Posterior cingulate gyrus (tissue), 11 donors: ENCODE data around the gene CLDN10.

Experiments used
- DNase-seq, 10 donors: peaks; one replicate each; pipeline versions ENCODE4 v3.0.0 to v3.0.0-alpha.2; 2020 to 2021; ENCODE audit warnings: mixed read lengths in 3 of 10
- intact Hi-C: fragments of 100-400 bp; cut with DNase I; formaldehyde crosslinking; loops from one replicate; pipeline ENCODE4 v1.15.1; 2023

CLDN10 gene

GRCh38 chr13:95593462-95593861 is 40.9 kb downstream of the CLDN10 start:
- intact Hi-C loops: no loop called here
- DNase-seq: no peak

GRCh38 chr13:95596701-95597100 is 44.2 kb downstream of the CLDN10 start:
- intact Hi-C loops: no loop called here
- no peak for DNase-seq

- intact Hi-C loops: no loop called here
- DNase-seq: no peak
Observed at GRCh38 chr13:95601216-95601615, 48.7 kb downstream of the CLDN10 start.

- intact Hi-C loops: no loop called here
Observed at GRCh38 chr13:95601906-95602305, 49.4 kb downstream of the CLDN10 start.

GRCh38 chr13:95603887-95604555 is 51.5 kb downstream of the CLDN10 start:
- intact Hi-C loops: no loop called here
- DNase-seq: peak in 6 of 10 donors; percentile 8 to 86 (median 39)

More at GRCh38 chr13:95601906-95602305, 49.4 kb downstream of the CLDN10 start:
- no peak for DNase-seq

GRCh38 chr13:95604556-95604915 is 52.0 kb downstream of the CLDN10 start:
- intact Hi-C loops: no loop called here
- DNase-seq: no peak

GRCh38 chr13:95605448-95606125 is 53.1 kb downstream of the CLDN10 start:
- intact Hi-C loops: no loop called here

GRCh38 chr13:95607366-95607765 is 54.8 kb downstream of the CLDN10 start:
- intact Hi-C loops: no loop called here
- no peak for DNase-seq

More at GRCh38 chr13:95605448-95606125, 53.1 kb downstream of the CLDN10 start:
- no peak for DNase-seq

GRCh38 chr13:95608640-95609323 is 56.3 kb downstream of the CLDN10 start:
- no peak for DNase-seq

GRCh38 chr13:95614641-95615245 is 62.2 kb downstream of the CLDN10 start:
- no peak for DNase-seq
- intact Hi-C loops: no loop called here

More at GRCh38 chr13:95608640-95609323, 56.3 kb downstream of the CLDN10 start:
- intact Hi-C loops: no loop called here

GRCh38 chr13:95615539-95615938 is 63.0 kb downstream of the CLDN10 start:
- DNase-seq: no peak
- intact Hi-C loops: no loop called here

- intact Hi-C loops: no loop called here
- no peak for DNase-seq
Observed at GRCh38 chr13:95620030-95620824, 67.7 kb downstream of the CLDN10 start.

GRCh38 chr13:95620825-95621498 is 68.4 kb downstream of the CLDN10 start:
- intact Hi-C loops: no loop called here
- peak in 6 of 10 donors; percentile 30 to 84 (median 42) for DNase-seq

- intact Hi-C loops: no loop called here
- no peak for DNase-seq
Observed at GRCh38 chr13:95623141-95623540, 70.6 kb downstream of the CLDN10 start.

- intact Hi-C loops: loop anchor here (1.0 kb wide), 1 partner anchor 209 kb away; no protein-coding TSS in a partner anchor
- DNase-seq: peak in 2 of 10 donors; percentile 13 to 37
Observed at GRCh38 chr13:95624020-95624419, 71.5 kb downstream of the CLDN10 start.

- DNase-seq: no peak
- intact Hi-C loops: no loop called here
Observed at GRCh38 chr13:95626768-95627167, 74.2 kb downstream of the CLDN10 start.

GRCh38 chr13:95627590-95627989 is 75.1 kb downstream of the CLDN10 start:
- intact Hi-C loops: no loop called here
- DNase-seq: no peak

- DNase-seq: no peak
- intact Hi-C loops: no loop called here
Observed at GRCh38 chr13:95628488-95628887, 76.0 kb downstream of the CLDN10 start.

- DNase-seq: no peak
- intact Hi-C loops: no loop called here
Observed at GRCh38 chr13:95629071-95629470, 76.6 kb downstream of the CLDN10 start.
